ENCODE measurements around the gene C15orf62. TPM values are rescaled to one million over a fixed set of nuclear protein-coding genes. Genes with fewer than 3 reads are reported as not detected.

C15orf62 gene, protein sequence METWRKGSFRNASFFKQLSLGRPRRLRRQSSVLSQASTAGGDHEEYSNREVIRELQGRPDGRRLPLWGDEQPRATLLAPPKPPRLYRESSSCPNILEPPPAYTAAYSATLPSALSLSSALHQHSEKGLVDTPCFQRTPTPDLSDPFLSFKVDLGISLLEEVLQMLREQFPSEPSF
- under 0.01 TPM in 1 of 2 replicates, not detected in the other for total RNA-seq

DNA sequence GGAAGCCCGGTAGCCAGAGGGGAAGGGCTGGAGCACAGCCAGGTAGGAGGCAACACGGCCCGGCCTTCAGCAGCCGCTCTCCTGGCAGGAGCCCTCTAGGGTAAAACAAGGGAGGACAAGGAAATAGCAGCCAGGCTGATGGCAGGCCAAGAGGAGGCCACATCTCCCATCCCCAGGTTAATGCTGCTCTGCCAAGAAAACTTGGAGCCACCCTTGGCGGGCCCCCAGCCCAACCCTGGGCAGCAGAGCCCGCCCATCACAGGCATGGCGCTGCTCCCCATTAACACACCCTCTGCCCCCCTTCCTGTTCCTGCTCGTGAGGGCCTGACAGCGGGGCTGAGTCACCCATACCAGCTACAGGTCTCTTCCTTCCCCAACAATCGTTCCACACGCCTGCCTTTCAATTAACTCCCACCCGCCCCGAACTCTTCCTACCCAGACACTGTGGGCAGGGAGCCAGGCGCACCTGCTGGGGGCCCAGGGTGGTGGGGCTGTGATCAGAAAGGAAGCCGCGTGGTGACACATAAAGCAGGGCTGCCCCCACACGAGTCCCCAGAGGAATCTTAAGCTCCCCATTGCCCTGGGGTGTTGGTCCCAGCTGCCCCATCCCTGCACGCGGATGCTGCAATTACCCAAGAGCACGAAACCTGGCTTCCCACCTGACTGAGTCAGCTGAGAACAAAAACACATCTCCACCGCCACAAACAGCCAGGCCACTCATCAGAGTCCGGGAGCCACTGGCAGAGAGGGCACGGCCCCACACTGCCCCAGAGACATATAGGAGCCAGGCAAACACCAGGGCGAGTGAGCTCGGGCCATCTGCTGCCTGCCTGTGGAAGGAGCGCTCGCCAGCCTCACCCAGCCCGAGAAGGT lies at the start of gene C15orf62:
C15orf62 (plus strand) TSS at position 707 of the 873 bp plus-strand sequence. CDS start 516 bp downstream, outside the sequence.

DNA sequence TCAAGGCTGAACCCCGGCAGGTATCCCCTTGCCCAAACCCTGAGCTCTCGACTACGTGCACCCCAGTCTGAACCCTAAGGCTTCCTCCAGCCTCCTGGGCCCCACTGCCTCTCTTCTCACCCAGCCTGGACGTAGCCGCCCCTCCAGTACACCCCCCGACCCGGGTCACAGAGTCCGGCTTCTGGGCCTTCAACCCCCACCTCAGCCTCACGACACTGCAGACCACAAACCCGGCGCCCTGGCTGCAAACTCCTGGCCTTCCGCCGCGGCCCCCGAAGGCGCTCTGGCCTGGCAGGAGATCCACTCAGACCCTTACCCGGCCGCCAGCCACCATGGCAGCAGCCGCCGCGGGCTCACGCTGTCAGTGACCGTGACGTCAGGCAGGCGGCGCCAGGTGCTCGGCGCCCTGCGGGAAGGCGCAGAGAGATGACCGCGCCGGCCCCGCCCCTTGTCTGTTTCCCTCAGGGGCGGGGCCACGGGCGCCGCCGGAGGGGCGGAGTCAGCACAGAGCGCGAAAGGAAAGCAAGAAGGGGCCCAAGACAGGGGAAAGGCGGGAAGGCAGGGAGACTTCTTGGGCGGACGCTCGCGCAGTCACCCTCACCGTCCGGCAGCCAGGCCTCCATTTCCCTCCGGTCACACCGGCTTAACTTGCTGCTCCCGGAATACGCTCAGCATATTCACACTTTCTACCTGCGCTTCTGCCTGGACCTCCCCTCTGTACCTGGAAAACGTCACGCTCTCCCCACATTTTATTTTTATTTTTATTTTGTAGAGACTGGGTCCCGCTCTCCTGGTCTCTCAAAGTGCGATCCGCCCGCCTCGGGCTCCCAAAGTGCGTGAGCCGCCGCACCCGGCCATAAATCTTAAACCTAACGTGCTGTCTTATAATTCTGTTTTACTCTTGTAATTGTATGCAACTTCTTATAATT lies 14.6 kb upstream of the C15orf62 start, which contains the start of gene RMDN3:
RMDN3 (minus strand) TSS at position 372 of the 929 bp plus-strand sequence. CDS start 471 bp downstream, outside the sequence.

DNA sequence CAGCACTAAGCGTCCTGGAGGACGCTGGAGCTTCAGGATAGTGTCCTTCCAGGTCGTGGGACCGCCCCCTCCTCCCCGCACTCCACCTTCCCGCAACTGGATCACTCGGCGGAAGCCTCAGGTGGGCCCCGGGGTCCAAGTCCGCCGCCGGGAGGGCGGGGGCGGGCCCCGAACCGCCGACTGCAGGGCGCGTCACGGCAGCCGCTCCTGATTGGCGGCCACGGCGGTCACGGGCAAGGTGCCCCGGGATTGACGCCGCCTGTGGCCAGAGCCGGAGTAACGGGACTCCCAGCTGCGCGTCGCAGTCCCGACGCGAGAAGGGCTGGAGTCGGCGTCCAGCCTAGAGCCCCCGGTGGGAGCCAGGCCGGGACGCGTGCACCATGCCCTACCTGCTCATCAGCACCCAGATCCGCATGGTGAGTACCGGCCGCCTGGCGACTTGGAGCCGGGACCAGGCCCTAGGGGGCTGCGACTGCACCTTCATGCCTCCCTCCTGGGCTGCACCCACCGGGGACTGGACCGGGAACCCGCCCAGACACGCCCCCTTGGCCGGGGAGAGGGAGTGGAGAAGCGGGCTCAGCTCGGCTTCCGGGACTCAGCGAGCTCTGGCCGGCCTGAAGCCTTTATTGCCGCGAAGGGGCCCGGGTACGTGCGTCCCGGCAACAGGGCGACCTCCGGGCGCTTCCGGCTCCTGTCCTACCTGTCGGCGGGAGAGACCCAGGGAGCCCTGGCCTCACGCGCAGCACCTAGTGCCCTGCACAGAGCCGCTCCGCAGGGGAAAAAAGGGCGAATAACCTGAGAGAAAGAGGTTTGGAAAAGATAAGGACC lies 5.8 kb upstream of the C15orf62 start, which contains the start of gene GCHFR:
GCHFR (plus strand) TSS at position 268 of the 828 bp plus-strand sequence; CDS start at position 381, 113 bp downstream.

DNA sequence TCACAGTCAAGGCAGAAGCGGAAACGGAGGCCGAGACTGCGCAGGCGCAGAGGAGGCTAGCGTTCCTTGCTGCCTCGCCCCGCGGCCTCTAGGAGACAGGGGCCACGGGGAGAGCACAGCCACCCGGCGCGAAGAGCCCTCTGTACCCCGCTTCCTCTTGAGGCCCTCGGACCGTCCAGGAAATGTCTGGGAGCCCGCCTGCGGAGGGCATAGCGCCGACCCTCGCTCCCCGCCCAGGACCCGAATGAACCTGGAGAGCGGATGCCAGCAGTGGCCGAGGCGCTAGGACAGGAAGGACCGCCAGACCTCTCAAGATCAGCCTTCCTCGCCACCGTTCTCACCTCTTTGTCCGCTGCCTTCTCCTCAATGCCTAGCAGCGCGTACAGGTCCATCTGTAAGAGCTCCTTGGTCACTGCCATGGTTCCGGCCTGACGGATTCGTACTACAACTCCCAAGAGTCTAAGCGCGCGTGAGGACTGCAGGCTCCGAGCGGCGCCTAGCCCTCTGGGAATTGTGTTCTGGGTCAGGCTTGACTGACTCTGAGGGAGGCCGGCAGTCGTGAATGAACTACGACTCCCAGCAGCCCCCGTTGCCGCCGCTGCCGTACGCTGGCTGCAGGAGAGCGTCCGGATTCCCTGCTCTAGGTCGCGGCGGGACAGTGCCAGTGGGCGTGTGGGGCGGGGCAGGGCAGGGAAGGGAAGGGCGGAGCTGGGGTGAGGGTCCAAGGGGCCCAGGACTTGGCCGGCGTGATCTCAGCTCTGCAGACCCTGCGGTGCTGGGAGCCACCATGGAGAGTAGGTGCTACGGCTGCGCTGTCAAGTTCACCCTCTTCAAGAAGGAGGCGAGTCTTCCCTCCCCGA lies 37.5 kb downstream of the C15orf62 start, which contains the start of the genes DNAJC17 and ZFYVE19:
DNAJC17 (minus strand) TSS at position 446 of the 860 bp plus-strand sequence; CDS start at position 419, 27 bp downstream.
ZFYVE19 (plus strand) TSS at position 62 of the 860 bp plus-strand sequence; CDS start at position 563, 501 bp downstream.

Other genes starting within 250 kb of the C15orf62 start
- 10.6 and 14.4 TPM in 2 replicates for gene CCDC32, start 204.9 kb upstream of the C15orf62 start, total RNA-seq
- gene RPUSD2, start 200.7 kb upstream of the C15orf62 start, total RNA-seq, result 10.9 and 14.6 TPM in 2 replicates
- gene KNL1, start 175.7 kb upstream of the C15orf62 start, total RNA-seq, result 0.52 and 1.7 TPM in 2 replicates
- 1.4 TPM in 2 replicates for gene RAD51, start 74.8 kb upstream of the C15orf62 start, total RNA-seq
- gene RMDN3, start 14.7 kb upstream of the C15orf62 start, total RNA-seq, result 15.0 and 17.4 TPM in 2 replicates
- 1.6 and 6.3 TPM in 2 replicates for gene GCHFR, start 5.9 kb upstream of the C15orf62 start, total RNA-seq
- gene ZFYVE19, start 37.1 kb downstream of the C15orf62 start, total RNA-seq, result 23.5 and 29.2 TPM in 2 replicates
- gene DNAJC17, start 37.5 kb downstream of the C15orf62 start, total RNA-seq, result 14.8 and 21.0 TPM in 2 replicates
- not detected in 2 replicates for gene PPP1R14D, start 58.7 kb downstream of the C15orf62 start, total RNA-seq
- gene SPINT1, start 74.1 kb downstream of the C15orf62 start, total RNA-seq, result 0.09 and 0.32 TPM in 2 replicates
- 0.16 TPM in 1 of 2 replicates, not detected in the other for gene RHOV, start 104.3 kb downstream of the C15orf62 start, total RNA-seq
- gene VPS18, start 124.5 kb downstream of the C15orf62 start, total RNA-seq, result 38.9 and 45.8 TPM in 2 replicates
- under 0.01 and 0.16 TPM in 2 replicates for gene DLL4, start 159.4 kb downstream of the C15orf62 start, total RNA-seq
- gene CHAC1, start 183.5 kb downstream of the C15orf62 start, total RNA-seq, result 2.7 and 4.4 TPM in 2 replicates

Measured in bronchial smooth muscle cell (primary cell).